ENCODE results near the gene CACNA2D3.

- TF ChIP-seq, protein P1, sequence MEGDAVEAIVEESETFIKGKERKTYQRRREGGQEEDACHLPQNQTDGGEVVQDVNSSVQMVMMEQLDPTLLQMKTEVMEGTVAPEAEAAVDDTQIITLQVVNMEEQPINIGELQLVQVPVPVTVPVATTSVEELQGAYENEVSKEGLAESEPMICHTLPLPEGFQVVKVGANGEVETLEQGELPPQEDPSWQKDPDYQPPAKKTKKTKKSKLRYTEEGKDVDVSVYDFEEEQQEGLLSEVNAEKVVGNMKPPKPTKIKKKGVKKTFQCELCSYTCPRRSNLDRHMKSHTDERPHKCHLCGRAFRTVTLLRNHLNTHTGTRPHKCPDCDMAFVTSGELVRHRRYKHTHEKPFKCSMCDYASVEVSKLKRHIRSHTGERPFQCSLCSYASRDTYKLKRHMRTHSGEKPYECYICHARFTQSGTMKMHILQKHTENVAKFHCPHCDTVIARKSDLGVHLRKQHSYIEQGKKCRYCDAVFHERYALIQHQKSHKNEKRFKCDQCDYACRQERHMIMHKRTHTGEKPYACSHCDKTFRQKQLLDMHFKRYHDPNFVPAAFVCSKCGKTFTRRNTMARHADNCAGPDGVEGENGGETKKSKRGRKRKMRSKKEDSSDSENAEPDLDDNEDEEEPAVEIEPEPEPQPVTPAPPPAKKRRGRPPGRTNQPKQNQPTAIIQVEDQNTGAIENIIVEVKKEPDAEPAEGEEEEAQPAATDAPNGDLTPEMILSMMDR (conservative IDR thresholded peaks at IDR 0.05; ENCODE audit: low read length), result no peak
- no peak for TF ChIP-seq EZH2phosphoT487 (IDR thresholded peaks at IDR 0.05; ENCODE audit: borderline replicate concordance, low read depth, low read length)
Measured at GRCh38 chr3:54390582-54390981, 268.2 kb downstream of the CACNA2D3 start.
